ENCODE results near the gene AIF1.
"Not testable (repeated sequence)": the region's sequence is repeated elsewhere in the genome, so short reads cannot be mapped to it uniquely, and the experiment has no call there.

AIF1 gene

GRCh38 chr6:31586599-31587281 is 28.3 kb upstream of the AIF1 start:
- ChIA-PET CTCF (interaction anchor here (1.6 to 54.8 kb wide), 4 partner anchors 5 to 93 kb away, joined by 3 to 2725 read pairs (median 1368); partner anchors contain the start of genes ATP6V1G2, DDX39B, LST1 and LTA), POLR2A (interaction anchor here (0.8 to 3.0 kb wide), 3 partner anchors 11 to 45 kb away, joined by 3 to 41 read pairs (median 3); partner anchors contain the start of genes DDX39B and TNF)
- no peak for TF ChIP-seq CTCF (IDR thresholded peaks at IDR 0.05; ENCODE audit: control extremely low read depth, extremely low read depth, low read depth, missing control alignments)
- no peak for DNase-seq (ENCODE audit: extremely low spot score)

GRCh38 chr6:31587791-31588777 is 26.9 kb upstream of the AIF1 start:
- DNase-seq (ENCODE audit: extremely low spot score), result no peak
- CTCF ChIA-PET, result interaction anchor here (1.6 to 54.8 kb wide), 3 partner anchors 4 to 52 kb away, joined by 3 to 2725 read pairs (median 2725); partner anchors contain the start of genes ATP6V1G2, DDX39B, LST1 and LTA
- TF ChIP-seq CTCF (IDR thresholded peaks at IDR 0.05; ENCODE audit: control extremely low read depth, extremely low read depth, low read depth, missing control alignments), result no peak
- POLR2A ChIA-PET, result interaction anchor here (0.5 to 3.0 kb wide), 4 partner anchors 9 to 32 kb away, joined by 3 to 41 read pairs (median 3); partner anchors contain the start of gene TNF

GRCh38 chr6:31588871-31589650 is 26.0 kb upstream of the AIF1 start:
- ChIA-PET CTCF (interaction anchor here (39.5 to 54.8 kb wide), 2 partner anchors 3 to 24 kb away, joined by 2725 read pairs; partner anchors contain the start of genes ATP6V1G2, DDX39B, LST1 and LTA), POLR2A (interaction anchor here (0.5 to 1.7 kb wide), 2 partner anchors 14 kb away, joined by 3 to 5 read pairs; partner anchors contain the start of gene TNF)
- no peak for TF ChIP-seq CTCF (IDR thresholded peaks at IDR 0.05; ENCODE audit: control extremely low read depth, extremely low read depth, low read depth, missing control alignments)
- no peak for DNase-seq (ENCODE audit: extremely low spot score)

- POLR2A ChIA-PET, result interaction anchor here (1.7 kb wide), 1 partner anchor 15 kb away, joined by 5 read pairs; the partner anchor contains the start of gene TNF
- CTCF ChIA-PET, result interaction anchor here (39.5 to 54.8 kb wide), 2 partner anchors 1 to 26 kb away, joined by 2725 read pairs; partner anchors contain the start of genes ATP6V1G2, DDX39B, LST1 and LTA
- not testable (repeated sequence) for DNase-seq (ENCODE audit: extremely low spot score)
Observed at GRCh38 chr6:31590691-31591090, 24.3 kb upstream of the AIF1 start.

- POLR2A ChIA-PET, result interaction anchor here (0.7 to 4.3 kb wide), 9 partner anchors 11 to 130 kb away, joined by 3 to 66 read pairs (median 5); partner anchors contain the start of genes ATP6V1G2, BAG6, DDX39B and GPANK1
- TF ChIP-seq CTCF (IDR thresholded peaks at IDR 0.05; ENCODE audit: control extremely low read depth, extremely low read depth, low read depth, missing control alignments), result no peak
- no peak for DNase-seq (ENCODE audit: extremely low spot score)
- CTCF ChIA-PET, result interaction anchor here (0.9 to 39.5 kb wide), 6 partner anchors 9 to 99 kb away, joined by 3 to 2725 read pairs (median 4); partner anchors contain the start of genes ATP6V1G2, DDX39B, LST1 and LTA
Observed at GRCh38 chr6:31592396-31592771, 22.6 kb upstream of the AIF1 start.

GRCh38 chr6:31597006-31597405 is 18.0 kb upstream of the AIF1 start:
- no peak for DNase-seq (ENCODE audit: extremely low spot score)
- CTCF ChIA-PET, result interaction anchor here (1.0 to 39.5 kb wide), 12 partner anchors 11 to 142 kb away, joined by 3 to 2725 read pairs (median 6); partner anchors contain the start of genes AIF1, ATP6V1G2, C6orf47 and DDX39B
- peak; percentile 36 for TF ChIP-seq CTCF (IDR thresholded peaks at IDR 0.05; ENCODE audit: control extremely low read depth, extremely low read depth, low read depth, missing control alignments)
- POLR2A ChIA-PET, result interaction anchor here (0.7 kb wide), 1 partner anchor 9 kb away, joined by 3 read pairs; no protein-coding TSS in a partner anchor

All from GM10248 (cell line).